ENCODE measurements around the gene ELFN1.
"Not testable (repeated sequence)": the region's sequence is repeated elsewhere in the genome, so short reads cannot be mapped to it uniquely, and the experiment has no call there.

ELFN1 gene

GRCh38 chr7:1761097-1761496 is 91.0 kb downstream of the ELFN1 start:
- no peak for DNase-seq

GRCh38 chr7:1761774-1762173 is 91.7 kb downstream of the ELFN1 start:
- no peak for DNase-seq

GRCh38 chr7:1762238-1762945 is 92.3 kb downstream of the ELFN1 start:
- DNase-seq, result no peak

DNA sequence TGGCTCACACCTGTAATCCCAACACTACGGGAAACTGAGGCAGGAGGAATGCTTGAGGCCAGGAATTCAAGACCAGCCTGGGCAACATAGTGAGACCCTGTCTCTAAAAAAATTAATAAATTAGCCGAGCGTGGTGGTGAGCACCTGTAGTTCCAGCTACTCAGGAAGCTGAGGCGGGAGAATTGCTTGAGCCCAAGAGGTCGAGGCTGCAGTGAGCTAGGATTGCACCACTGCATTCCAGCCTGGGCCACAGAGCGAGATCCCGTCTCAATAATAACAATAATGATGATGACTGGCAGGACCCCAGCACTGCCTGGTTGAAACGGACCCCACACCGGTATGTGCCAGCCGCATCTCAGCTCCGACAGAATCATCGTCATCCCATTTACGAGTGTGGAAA is 93.0 kb downstream of the ELFN1 start:
- DNase-seq, result no peak

- not testable (repeated sequence) for DNase-seq
Observed at GRCh38 chr7:1763911-1764310, 93.8 kb downstream of the ELFN1 start.

DNA sequence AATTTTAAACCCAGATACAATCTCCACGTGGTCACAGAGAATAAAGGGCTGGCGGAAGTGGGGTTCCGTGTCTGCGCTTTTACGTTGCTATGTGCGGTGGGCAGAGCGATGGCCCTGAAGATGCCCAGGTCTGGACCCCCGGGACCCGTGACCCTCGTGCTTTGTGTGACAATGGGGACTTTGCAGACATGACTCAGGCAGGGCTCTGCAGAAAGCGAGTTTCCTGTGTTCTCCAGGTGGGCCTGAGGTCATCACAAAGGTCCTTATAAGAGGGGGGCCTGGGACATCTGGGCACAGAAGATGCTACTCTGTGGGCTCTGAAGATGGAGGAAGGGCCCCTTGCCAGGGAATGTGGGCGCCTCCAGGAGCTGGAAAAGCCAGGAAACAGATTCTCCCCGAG is 95.3 kb downstream of the ELFN1 start:
- no peak for DNase-seq

DNA sequence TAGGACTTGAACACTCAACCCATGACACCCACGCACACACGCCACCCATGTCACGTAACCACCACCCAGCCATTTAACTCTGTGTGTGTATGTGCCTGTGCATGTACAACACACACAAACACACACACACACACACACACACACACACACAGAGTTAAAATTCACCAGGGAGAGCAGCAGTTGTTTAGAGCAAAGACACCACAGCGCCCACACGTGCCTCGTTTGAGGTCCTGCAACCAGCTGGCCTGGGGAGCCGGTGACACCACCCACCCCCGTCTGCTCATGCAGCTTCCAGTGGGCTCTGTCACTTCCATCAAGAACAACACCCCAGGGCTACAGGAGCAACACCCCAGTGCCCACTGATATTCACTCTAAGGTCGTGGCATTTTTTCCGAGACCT is 97.4 kb downstream of the ELFN1 start:
- peak in 1 of 2 donors; percentile 8 for DNase-seq

- DNase-seq, result no peak
Observed at GRCh38 chr7:1768832-1769231, 98.8 kb downstream of the ELFN1 start.

GRCh38 chr7:1769286-1770200 is 99.5 kb downstream of the ELFN1 start:
- no peak for DNase-seq

DNA sequence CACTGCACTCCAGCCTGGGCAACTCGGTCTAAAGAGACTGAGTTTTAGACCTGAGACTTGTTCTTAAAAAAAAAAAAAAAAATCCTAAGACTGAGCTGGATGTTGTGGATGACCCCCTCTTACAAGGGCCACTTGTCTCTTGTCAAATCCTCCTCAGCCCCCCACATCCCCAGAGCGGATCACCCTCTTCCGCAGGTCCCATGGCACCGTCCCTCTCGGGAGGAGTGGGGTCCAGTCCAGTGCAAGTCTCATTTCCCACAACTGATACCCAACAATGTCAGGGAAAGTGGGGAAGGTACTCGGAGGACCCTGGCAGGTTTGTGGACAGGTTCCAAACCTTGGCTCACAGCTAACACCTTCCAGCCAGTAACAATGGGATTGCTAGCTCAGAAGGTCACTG is 100.3 kb downstream of the ELFN1 start:
- DNase-seq, result no peak

DNA sequence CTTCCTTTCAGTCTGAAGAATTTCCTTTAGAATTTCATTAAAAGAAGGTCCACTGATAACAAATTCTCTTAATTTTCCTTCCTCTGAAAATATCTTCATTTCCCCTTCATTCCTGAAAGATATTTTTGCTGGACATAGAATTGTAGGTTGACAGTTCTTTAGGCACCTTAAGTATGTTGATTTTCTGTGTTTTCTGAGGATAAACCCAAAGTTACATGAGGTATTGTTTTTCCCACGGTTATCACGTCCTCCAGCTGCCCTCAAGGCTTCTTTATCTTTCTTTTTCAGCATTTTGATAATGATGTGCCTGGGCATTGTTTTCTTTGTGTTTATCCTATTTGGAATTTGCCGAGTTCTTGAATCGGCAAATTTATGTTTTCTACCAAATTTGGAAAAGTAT is 105.3 kb downstream of the ELFN1 start:
- no peak for DNase-seq

- DNase-seq, result no peak
Observed at GRCh38 chr7:1777122-1777521, 107.0 kb downstream of the ELFN1 start.

GRCh38 chr7:1779445-1779844 is 109.4 kb downstream of the ELFN1 start:
- DNase-seq, result no peak

DNA sequence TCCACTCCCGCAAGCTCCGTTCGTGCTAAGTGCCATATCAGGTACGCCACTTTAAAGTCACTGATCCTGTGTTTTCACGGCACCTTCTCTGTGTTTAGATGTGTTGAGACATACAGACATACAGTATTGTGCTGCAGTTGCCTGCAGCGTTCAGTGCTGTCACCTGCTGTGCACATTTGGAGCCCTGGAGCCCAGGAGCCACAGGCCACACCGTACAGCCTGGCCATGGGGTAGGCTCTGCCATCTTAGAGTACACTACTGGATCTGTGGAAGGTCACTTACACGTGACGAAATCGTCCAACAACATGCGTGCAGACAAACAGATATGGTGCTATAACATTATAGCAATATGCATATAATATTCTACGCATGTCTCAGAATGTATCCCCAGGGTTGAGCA is 111.3 kb downstream of the ELFN1 start:
- DNase-seq, result no peak

DNA sequence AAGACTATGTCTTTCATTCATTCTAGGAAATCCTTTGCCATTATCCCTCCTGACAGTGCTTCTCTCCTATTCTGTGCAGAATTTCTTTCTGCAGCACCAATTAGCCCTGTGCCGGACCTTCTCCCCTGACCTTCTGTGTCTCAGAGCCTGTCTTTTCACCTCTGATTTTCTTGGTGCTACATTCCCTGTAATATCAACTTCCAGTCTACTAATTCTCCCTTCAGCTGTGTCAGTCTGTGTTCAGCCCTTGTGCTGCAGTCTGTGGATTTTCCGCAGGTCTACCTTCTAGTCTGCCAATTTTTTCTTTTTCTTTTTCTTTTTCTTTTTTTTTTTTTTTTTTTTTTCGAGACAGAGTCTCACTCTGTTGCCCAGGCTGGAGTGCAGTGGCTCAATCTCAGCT is 115.8 kb downstream of the ELFN1 start:
- no peak for DNase-seq

GRCh38 chr7:1787241-1787640 is 117.2 kb downstream of the ELFN1 start:
- DNase-seq, result no peak

- no peak for DNase-seq
Observed at GRCh38 chr7:1787681-1788235, 117.7 kb downstream of the ELFN1 start.

DNA sequence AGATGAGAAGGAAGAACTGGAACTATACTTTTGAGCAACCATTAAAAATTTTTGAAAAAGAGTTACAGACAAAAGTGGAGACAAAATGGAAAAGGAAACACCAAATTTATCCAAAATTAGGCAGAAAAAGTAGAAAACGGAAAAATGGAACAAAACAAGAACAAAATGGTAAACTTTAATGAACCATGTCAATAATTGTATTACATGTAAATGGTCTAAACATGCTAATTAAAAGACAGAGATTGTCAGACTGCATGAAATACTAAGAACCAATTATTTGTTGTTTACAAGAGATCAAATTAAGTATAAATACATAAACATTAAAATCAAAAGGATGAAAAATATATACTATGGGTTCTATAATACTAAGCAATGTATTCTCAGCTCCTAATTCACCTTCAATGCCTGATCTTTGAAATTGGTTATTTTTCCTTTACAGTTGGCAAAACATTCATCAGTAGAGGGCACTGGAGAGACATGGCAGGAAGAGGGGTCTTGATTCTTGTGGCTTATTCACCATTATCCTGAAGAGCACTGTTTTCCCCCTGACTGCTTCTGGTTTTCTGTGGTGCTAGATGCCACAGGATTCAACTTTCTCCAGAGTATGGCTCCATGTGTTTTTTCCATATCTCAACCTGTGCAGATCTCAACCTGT is 124.9 kb downstream of the ELFN1 start:
- peak in 1 of 2 donors; percentile 6 for DNase-seq
